Stomach (tissue), 4 donors: ENCODE results near the gene PDZRN3.

Experiments used
- CTCF ChIP-seq, 7 experiments: fragments of 450-650 bp in 4 of 7; fragments of 200-600 bp in 3 of 7; sonication (generic) in 3 of 7; IDR thresholded peaks; one replicate each; pipeline ENCODE4 v1.5.1; 2016 to 2019; ENCODE audit warnings: antibody characterized with exemption in 7 of 7, control low read depth in 2 of 7, mild to moderate bottlenecking in 1 of 7
- EP300 ChIP-seq: sonication (generic); formaldehyde crosslinking; IDR thresholded peaks from one replicate; pipeline ENCODE4 v1.6.1; 2017; ENCODE audit warnings: antibody characterized with exemption
- POLR2A ChIP-seq, 4 donors: fragments of 450-650 bp; IDR thresholded peaks; one replicate each; pipeline ENCODE4 v1.6.1; 2016; ENCODE audit warnings: antibody characterized with exemption in 4 of 4, control low read depth in 2 of 4, mild to moderate bottlenecking in 1 of 4, moderate library complexity in 1 of 4
- POLR2AphosphoS5 ChIP-seq, 3 donors: sonication (generic); formaldehyde crosslinking; IDR thresholded peaks; one replicate each; pipeline ENCODE4 v1.6.1; 2016; ENCODE audit warnings: antibody characterized with exemption in 3 of 3

GRCh38 chr3:73342077-73342476, 282.7 kb downstream of the PDZRN3 start:
- TF ChIP-seq POLR2A (IDR thresholded peaks at IDR 0.05): no peak
- TF ChIP-seq CTCF (IDR thresholded peaks at IDR 0.05): no peak
- no peak for TF ChIP-seq POLR2AphosphoS5 (IDR thresholded peaks at IDR 0.05)
- TF ChIP-seq EP300: no peak
